ENCODE results near the gene GINS1. TPM values are rescaled to one million over a fixed set of nuclear protein-coding genes. Genes with fewer than 3 reads are reported as not detected.

GINS1 gene
- total and polyA plus RNA-seq, 2 of the 13 experiments (the other 11 are each of a cell fraction or from before 2014, with no cell fraction given): 14.6 to 59.9 TPM

DNA sequence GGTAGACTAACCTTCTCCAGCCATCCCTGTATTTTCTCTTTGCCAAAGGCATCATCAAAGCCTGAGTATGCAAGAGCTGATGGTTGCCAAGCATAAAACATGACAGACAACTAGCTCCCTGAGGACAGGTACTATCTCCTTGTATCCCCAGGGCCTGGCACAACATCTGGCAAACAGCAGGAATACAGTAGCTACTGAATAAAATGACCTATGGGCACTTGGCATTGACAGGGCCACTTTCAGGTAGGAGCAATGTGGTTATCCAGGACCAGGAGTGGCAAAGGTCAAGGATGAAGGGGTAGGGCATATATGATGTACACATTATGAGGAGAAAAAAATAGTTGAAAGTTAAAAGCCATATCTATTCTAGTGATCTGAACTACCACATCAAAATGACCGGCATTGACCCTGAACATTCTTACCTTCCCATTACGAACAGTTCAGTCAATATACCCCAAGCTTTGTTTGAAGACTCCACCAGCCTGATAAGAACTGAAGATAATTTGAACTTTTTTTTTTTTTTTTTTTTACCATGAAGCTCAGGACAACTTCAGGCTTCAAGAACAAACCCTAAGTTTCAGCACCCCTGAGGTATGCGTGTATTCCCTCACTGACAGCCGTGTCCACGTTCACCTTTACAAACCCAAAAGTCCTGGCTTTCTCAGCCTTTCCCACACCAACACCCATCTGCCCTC, 29.1 kb upstream of the GINS1 start (continued):
- TF ChIP-seq, protein P1, sequence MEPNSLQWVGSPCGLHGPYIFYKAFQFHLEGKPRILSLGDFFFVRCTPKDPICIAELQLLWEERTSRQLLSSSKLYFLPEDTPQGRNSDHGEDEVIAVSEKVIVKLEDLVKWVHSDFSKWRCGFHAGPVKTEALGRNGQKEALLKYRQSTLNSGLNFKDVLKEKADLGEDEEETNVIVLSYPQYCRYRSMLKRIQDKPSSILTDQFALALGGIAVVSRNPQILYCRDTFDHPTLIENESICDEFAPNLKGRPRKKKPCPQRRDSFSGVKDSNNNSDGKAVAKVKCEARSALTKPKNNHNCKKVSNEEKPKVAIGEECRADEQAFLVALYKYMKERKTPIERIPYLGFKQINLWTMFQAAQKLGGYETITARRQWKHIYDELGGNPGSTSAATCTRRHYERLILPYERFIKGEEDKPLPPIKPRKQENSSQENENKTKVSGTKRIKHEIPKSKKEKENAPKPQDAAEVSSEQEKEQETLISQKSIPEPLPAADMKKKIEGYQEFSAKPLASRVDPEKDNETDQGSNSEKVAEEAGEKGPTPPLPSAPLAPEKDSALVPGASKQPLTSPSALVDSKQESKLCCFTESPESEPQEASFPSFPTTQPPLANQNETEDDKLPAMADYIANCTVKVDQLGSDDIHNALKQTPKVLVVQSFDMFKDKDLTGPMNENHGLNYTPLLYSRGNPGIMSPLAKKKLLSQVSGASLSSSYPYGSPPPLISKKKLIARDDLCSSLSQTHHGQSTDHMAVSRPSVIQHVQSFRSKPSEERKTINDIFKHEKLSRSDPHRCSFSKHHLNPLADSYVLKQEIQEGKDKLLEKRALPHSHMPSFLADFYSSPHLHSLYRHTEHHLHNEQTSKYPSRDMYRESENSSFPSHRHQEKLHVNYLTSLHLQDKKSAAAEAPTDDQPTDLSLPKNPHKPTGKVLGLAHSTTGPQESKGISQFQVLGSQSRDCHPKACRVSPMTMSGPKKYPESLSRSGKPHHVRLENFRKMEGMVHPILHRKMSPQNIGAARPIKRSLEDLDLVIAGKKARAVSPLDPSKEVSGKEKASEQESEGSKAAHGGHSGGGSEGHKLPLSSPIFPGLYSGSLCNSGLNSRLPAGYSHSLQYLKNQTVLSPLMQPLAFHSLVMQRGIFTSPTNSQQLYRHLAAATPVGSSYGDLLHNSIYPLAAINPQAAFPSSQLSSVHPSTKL (CRISPR knock-in tag; IDR thresholded peaks at IDR 0.05): peak; percentile 99
- no peak for TF ChIP-seq ZNF343 (CRISPR knock-in tag; IDR thresholded peaks at IDR 0.05)
- TF ChIP-seq ZNF883 (CRISPR knock-in tag; IDR thresholded peaks at IDR 0.05; ENCODE audit: not compliant biosample characterization): no peak
- TF ChIP-seq SIX1 (CRISPR knock-in tag; IDR thresholded peaks at IDR 0.05; ENCODE audit: borderline replicate concordance): peak; percentile 82; the same call in 1 of the 2 replicates
- TF ChIP-seq, protein P2, sequence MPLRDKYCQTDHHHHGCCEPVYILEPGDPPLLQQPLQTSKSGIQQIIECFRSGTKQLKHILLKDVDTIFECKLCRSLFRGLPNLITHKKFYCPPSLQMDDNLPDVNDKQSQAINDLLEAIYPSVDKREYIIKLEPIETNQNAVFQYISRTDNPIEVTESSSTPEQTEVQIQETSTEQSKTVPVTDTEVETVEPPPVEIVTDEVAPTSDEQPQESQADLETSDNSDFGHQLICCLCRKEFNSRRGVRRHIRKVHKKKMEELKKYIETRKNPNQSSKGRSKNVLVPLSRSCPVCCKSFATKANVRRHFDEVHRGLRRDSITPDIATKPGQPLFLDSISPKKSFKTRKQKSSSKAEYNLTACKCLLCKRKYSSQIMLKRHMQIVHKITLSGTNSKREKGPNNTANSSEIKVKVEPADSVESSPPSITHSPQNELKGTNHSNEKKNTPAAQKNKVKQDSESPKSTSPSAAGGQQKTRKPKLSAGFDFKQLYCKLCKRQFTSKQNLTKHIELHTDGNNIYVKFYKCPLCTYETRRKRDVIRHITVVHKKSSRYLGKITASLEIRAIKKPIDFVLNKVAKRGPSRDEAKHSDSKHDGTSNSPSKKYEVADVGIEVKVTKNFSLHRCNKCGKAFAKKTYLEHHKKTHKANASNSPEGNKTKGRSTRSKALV (CRISPR knock-in tag; IDR thresholded peaks at IDR 0.05): no peak
- TF ChIP-seq GABPB1 (CRISPR knock-in tag; IDR thresholded peaks at IDR 0.05): no peak
- 0 out of 2 replicates have a peak, but pooled peaks have one; percentile 23 for TF ChIP-seq CEBPG (CRISPR knock-in tag; IDR thresholded peaks at IDR 0.05)
- TF ChIP-seq ZNF484 (CRISPR knock-in tag; IDR thresholded peaks at IDR 0.05; ENCODE audit: borderline replicate concordance, low read depth): no peak
- no peak for TF ChIP-seq GABPA (IDR thresholded peaks at IDR 0.05; ENCODE audit: low read depth, low read length)
- no peak for TF ChIP-seq GABPA (CRISPR knock-in tag; IDR thresholded peaks at IDR 0.05; ENCODE audit: low read depth)
- TF ChIP-seq, protein P3, sequence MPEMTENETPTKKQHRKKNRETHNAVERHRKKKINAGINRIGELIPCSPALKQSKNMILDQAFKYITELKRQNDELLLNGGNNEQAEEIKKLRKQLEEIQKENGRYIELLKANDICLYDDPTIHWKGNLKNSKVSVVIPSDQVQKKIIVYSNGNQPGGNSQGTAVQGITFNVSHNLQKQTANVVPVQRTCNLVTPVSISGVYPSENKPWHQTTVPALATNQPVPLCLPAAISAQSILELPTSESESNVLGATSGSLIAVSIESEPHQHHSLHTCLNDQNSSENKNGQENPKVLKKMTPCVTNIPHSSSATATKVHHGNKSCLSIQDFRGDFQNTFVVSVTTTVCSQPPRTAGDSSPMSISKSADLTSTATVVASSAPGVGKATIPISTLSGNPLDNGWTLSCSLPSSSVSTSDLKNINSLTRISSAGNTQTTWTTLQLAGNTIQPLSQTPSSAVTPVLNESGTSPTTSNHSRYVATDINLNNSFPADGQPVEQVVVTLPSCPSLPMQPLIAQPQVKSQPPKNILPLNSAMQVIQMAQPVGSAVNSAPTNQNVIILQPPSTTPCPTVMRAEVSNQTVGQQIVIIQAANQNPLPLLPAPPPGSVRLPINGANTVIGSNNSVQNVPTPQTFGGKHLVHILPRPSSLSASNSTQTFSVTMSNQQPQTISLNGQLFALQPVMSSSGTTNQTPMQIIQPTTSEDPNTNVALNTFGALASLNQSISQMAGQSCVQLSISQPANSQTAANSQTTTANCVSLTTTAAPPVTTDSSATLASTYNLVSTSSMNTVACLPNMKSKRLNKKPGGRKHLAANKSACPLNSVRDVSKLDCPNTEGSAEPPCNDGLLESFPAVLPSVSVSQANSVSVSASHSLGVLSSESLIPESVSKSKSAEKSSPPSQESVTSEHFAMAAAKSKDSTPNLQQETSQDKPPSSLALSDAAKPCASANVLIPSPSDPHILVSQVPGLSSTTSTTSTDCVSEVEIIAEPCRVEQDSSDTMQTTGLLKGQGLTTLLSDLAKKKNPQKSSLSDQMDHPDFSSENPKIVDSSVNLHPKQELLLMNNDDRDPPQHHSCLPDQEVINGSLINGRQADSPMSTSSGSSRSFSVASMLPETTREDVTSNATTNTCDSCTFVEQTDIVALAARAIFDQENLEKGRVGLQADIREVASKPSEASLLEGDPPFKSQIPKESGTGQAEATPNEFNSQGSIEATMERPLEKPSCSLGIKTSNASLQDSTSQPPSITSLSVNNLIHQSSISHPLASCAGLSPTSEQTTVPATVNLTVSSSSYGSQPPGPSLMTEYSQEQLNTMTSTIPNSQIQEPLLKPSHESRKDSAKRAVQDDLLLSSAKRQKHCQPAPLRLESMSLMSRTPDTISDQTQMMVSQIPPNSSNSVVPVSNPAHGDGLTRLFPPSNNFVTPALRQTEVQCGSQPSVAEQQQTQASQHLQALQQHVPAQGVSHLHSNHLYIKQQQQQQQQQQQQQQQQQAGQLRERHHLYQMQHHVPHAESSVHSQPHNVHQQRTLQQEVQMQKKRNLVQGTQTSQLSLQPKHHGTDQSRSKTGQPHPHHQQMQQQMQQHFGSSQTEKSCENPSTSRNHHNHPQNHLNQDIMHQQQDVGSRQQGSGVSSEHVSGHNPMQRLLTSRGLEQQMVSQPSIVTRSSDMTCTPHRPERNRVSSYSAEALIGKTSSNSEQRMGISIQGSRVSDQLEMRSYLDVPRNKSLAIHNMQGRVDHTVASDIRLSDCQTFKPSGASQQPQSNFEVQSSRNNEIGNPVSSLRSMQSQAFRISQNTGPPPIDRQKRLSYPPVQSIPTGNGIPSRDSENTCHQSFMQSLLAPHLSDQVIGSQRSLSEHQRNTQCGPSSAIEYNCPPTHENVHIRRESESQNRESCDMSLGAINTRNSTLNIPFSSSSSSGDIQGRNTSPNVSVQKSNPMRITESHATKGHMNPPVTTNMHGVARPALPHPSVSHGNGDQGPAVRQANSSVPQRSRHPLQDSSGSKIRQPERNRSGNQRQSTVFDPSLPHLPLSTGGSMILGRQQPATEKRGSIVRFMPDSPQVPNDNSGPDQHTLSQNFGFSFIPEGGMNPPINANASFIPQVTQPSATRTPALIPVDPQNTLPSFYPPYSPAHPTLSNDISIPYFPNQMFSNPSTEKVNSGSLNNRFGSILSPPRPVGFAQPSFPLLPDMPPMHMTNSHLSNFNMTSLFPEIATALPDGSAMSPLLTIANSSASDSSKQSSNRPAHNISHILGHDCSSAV (CRISPR knock-in tag; IDR thresholded peaks at IDR 0.05; ENCODE audit: borderline replicate concordance): no peak
- peak; percentile 18; the same call in 1 of the 2 replicates for TF ChIP-seq ZKSCAN8 (CRISPR knock-in tag; IDR thresholded peaks at IDR 0.05; ENCODE audit: borderline replicate concordance)
- no peak for TF ChIP-seq ZFP37 (CRISPR knock-in tag; IDR thresholded peaks at IDR 0.05; ENCODE audit: borderline replicate concordance)
- no peak for TF ChIP-seq HCFC1 (IDR thresholded peaks at IDR 0.05; ENCODE audit: low read depth, low read length)
- no peak for TF ChIP-seq PAF1 (CRISPR knock-in tag; IDR thresholded peaks at IDR 0.05)

All from HepG2 (cell line).